Caki2 (cell line): ENCODE measurements around the gene SUN1. TPM values are rescaled to one million over a fixed set of nuclear protein-coding genes. Genes with fewer than 3 reads are reported as not detected.
"Not testable (repeated sequence)": the region's sequence is repeated elsewhere in the genome, so short reads cannot be mapped to it uniquely, and the experiment has no call there.

ENCODE experiments used
- DNase-seq: peaks from one replicate; pipeline ENCODE4 v3.0.0-alpha.2; 2015; ENCODE audit warnings: low read depth
- in situ Hi-C: cut with HindIII; loops from 2 replicates; pipeline ENCODE4 v1.10.0; 2016; ENCODE audit warnings: low sequenced_read_pairs, low pct_unique_long_range_greater_than_20kb, mixed read lengths
- total RNA-seq: library from RNA; depleted of rRNA; stranded (reverse); fragments of >200 nt; shearing (Covaris generic); gene quantifications from 2 replicates; pipeline ENCODE4 v1.2.3, GENCODE V29; 2014; ENCODE audit warnings: low replicate concordance

SUN1 gene
- total RNA-seq, 1 experiment from 2014 or later: 111 TPM

DNA sequence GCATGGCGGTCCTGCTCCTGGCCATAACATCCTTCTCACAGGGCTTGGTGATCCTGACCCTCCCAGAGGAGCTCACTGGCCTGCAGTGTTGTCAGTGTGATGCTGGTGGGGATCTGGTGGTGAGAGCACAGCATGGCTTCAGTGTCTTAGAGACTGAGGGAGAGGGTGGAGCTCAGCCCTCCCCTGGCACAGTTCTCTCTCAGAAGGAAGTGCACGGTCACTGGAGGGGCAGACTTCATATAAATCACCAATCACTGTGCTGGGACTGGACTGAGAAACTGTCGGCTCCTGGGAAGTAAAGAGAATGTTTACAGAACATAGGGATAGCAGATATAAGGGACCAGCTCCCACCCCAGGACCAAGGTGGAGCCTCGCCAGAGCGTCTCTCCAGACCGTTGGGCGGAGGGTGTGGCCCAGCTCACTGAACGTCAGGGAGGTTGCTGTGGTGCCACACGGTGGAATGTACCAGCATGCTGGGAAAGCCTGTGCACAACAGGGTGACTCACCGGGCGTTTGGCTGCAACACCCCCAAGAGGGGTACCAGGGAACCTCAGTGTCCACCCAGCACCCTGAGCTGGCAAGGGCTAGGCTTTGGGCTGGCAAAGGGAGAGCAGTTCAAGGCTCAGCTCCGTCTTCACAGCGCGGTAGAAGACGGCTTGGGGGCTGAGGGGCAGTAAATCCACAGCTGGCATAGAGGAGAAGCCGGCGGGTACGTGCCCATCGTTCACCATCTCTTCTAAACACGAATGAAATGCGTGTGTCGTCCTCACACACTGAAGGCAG is 35.3 kb downstream of the SUN1 start:
- in situ Hi-C loops: no loop called here

DNA sequence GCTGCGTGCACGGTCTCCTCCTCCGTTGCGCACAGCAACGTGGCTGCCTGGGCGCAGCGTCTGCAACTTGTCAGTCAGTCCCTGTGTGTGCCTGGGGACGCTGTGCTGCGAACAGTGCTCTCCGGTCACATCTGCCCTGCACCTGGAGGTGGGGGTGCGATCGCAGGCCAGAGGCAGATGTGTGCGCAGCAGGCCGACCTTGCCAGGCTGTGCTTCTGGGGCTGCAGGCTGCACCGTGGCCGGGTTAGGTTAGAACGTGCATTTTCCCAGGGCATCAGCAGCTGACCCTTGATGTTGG is 35.9 kb downstream of the SUN1 start:
- DNase-seq: no peak
- in situ Hi-C loops: no loop called here

More for the DNA sequence above, 35.3 kb downstream of the SUN1 start:
- peak; percentile 98 for DNase-seq

DNA sequence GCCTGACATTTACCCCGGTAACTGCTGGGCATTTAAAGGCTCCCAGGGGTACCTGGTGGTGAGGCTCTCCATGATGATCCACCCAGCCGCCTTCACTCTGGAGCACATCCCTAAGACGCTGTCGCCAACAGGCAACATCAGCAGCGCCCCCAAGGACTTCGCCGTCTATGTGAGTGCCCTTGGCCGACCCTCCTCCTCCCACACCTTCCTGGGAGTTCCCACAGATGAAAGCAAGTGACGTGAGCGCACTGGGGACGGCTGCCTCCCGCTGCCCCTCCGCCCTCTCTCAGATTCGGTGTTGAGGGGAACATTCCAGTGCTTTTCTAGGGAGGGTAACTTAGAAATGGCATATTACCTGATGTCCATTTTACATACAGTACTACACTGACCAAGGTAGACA is 37.1 kb downstream of the SUN1 start:
- no peak for DNase-seq
- in situ Hi-C loops: no loop called here

DNA sequence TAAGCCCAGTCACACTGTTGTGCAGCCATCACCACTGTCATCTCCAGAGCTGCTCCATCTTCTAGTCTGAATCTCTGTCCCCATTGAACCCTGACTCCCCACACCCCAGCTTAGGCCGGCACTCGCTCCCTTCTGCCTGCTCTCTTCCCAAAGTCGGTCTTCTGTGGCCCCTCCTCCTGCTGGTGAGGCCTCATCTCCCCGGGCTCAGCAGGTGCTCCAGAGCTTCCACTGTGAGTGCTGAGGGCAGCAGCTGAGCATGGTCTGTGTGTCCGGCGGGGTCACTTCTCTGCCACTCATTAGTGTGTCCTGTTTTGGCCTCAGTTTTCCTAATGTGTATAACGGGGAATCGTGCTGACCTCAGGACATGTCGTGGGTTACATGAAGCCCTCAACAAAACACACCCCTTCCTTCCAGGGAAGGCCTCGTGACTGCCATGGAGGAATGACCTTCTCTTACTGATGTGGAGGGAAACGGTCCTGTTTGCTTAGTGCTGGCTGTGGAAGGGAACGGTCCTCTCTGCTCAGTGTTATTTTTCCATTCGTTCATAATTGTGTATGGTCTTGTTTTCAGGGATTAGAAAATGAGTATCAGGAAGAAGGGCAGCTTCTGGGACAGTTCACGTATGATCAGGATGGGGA is 39.7 kb downstream of the SUN1 start:
- DNase-seq: no peak
- in situ Hi-C loops: no loop called here

DNA sequence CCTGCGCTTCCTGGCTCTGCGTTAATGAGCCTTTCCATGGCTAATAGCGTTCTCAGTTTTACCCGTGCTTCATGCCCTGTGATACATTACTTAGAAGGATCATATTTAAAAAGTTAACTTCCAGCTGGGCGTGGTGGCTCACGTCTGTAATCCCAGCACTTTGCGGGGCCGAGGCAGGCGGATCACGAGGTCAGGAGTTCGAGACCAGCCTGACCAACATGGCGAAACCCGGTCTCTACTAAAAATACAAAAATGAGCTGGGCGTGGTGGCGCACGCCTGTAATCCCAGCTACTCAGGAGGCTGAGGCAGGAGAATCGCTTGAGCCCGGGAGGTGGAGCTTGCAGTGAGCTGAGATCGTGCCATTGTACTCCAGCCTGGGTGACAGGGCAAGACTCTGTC is 40.4 kb downstream of the SUN1 start:
- DNase-seq, in situ Hi-C loops: not testable (repeated sequence)

DNA sequence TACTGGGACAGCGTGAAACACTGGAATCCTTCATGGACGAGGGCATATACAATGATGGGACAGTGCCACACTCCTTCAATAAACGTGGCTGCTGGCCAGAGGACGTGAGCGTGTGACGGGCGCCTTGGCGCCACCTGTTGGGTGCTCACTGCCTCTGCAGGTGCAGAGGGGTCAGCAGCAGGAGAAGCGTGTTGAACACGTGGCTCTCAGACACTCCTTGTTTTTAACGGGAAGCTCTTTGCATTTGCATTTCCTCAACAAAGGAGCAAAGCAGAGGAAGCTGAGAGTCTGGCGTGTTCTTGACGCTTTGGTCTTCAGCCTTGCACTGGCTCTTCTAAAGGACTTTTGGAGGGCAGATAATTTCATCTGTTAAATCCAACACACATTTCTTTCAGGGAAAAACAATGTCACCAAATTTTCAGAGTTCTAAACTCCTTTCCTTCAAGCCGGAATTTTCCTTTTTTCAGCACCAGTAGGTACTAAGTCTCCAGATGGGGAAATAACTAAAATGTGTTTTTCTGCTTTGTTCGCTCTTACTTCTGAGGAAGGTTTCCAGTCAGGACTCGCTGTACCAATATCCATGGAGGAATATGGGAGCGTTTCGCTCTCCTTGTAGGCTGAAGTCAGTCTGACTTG is 41.2 kb downstream of the SUN1 start:
- DNase-seq: peak; percentile 86
- in situ Hi-C loops: no loop called here

DNA sequence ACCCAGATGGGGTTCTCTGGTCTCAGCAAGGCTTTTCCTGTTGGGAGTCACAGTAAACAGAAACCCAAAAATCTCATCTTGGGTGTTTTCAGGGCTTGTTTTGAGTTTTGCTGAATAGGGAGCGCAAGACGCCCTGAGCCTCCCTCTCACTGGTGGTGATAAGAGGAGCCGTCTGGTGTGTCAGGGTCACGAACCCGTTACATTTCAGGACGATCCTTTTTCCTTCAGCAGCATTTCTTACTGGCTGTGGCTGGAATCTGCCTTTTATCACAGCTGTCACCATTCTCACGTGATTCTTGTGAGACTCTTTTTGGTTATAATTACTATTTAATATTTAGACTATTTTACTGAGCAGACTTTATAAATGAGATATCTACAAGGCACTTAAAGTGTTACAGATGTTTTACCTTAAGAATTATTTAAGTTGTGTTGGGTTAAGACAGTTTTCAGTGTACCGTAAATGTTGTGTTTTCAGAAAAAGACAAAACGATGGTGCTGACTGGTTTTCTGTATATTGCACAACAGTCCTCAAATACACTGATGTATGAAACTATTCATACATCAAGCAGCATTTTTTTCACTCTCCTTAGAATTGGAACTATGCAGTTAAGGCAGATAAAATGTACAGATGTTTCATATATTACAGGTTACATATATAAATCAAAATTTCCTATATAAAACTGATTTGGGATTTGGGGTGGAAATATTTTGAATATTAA is 41.9 kb downstream of the SUN1 start:
- no peak for DNase-seq
- in situ Hi-C loops: no loop called here

DNA sequence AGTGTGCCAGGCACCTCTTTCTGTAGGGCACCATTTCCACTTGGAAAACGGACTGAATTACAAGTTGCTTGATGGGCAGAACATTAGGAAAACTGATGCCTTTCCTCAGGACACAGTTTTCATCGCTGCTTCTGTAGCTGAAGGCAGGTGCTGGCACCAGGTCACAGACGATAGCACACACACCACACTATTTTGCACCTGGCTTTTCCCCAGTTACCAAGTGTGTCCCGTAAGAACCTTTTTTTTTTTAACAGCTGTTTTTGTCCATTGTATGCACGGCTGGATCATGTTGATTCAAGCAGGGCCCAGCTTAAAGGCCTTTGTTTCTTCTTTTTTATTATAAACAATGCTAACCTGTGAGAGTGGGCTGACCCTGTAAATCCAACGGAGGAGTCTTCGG is 42.8 kb downstream of the SUN1 start:
- DNase-seq: no peak
- in situ Hi-C loops: no loop called here

DNA sequence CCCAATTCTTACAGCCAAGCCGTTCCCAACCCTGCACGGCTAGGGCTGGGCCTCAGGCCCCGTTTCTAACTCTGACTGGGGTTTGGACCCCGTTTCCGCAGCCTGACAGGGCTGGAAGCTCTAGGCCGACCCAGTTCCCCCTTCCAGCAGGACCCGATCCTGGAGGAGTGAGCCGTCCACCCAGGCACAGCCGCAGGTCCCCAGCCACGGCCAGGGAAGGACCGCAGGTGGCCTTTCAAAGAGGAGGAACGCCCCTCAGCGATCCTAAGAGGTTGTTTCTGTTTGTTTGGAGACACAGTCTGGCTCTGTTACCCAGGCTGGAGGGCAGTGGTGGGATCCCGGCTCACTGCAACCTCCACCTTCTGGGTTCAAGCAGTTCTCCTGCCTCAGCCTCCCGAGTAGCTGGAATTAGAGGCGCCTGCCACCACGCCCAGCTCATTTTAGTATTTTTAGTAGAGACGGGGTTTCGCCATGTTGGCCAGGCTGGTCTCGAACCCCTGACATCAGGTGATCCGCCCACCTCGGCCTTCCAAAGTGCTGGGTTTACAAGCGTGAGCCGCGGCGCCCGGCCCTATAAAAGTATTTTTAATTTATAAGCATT is 43.3 kb downstream of the SUN1 start:
- in situ Hi-C loops: no loop called here
- DNase-seq: no peak

DNA sequence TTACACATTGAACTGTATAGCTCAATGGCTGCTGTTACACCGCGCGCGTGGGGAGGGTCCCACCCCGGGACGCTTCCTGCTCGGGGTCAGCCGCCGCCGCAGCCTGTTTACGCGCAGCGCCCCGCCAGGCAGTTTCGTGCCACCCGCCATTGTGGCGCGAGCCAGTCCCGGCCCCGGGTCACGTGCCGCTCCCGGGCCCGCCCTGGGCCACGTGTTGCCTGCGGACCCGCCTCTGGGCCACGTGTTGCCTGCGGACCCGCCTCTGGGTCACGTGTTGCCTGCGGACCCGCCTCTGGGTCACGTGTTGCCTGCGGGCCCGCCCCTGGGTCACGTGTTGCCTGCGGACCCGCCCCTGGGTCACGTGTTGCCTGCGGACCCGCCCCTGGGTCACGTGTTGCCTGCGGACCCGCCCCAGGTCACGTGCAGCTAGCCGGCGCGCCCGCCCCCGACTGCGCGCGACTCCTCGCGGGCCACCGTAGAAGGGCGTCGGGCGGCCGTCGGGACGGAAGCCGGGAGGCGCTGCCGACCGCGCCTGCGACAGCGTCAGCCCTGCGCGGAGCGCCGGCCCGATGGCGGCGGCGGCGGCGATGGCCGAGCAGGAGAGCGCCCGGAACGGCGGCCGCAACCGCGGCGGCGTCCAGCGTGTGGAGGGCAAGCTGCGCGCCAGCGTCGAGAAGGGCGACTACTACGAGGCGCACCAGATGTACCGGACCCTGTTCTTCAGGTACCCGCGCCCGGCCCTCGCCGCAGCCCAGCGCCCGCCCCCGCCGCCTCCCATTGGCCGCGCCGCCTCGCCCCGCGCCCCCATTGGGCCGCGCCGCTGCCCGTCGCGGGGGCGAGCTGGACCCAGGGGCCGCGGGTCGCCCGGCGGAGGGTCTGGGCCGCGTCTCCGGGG is 44.0 kb downstream of the SUN1 start, which contains the start of gene GET4:
Gene GET4, plus strand, starts transcription at position 478 of the 895 bp plus-strand sequence. Its CDS starts 92 bp downstream, at position 570.
- peak; percentile 93 for DNase-seq
- in situ Hi-C loops: no loop called here

DNA sequence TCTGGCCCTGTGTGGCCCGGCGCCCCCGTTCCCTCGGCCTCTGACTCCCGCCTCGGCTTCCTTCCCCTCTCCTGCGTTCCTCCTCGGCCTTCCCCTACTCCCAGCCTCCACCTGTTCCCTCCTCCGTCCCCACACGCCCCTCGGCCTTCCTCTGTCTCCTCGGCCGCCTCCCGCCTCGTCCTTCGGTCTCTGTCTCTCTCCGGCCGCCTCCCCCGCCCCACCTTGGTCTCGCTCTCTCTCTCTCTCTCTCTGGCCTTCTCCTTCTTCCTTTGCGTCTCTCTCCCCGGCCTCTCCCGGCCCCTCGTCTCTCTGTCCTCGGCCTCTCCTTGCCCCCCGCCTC is 44.7 kb downstream of the SUN1 start:
- DNase-seq: no peak
- in situ Hi-C loops: no loop called here

DNA sequence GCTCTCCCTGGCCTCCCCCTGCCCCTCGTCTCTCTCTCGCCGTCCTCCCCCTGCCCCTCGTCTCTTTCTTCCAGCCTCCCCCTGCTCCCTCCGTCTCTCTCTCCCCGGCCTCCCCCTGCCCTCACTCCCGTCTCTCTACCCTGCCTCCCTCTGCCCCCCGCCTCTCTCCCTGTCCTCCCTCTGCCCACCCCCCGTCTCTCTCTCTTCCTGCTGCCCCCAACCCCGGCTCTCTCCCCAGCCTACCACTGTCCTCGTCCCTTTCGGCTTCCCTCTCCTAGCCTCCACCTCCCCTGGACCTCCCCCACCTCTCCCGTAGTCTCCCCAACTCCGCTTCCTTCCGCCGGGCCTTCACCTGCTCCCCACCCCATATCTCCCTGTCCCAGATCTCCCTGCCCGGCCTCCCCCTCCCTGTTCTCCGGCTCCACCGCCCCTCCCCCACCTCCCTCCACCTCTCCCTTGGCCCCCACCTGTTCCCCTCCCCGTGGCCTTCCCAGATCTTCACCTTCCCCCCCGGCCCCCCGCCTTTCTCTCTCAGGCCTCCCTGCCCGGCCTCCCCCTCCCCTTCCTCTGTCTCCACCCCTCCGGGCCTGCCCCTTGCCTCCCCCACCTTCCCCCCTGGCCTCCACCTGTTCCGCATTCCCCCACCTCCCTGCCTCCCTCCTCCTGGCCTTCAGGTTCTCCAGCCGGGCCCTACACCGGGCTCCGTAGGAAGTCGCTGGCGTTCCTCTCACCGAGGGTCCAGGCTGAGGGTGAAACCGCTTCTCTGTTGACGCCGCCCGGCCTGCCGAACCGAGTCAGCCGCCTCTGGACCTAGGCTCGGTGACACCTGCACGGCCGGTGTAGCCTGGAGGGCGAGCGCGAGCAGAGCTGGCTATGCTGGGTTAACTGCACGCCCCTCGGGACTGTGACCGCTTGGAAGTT is 45.3 kb downstream of the SUN1 start:
- in situ Hi-C loops: no loop called here
- DNase-seq: no peak

DNA sequence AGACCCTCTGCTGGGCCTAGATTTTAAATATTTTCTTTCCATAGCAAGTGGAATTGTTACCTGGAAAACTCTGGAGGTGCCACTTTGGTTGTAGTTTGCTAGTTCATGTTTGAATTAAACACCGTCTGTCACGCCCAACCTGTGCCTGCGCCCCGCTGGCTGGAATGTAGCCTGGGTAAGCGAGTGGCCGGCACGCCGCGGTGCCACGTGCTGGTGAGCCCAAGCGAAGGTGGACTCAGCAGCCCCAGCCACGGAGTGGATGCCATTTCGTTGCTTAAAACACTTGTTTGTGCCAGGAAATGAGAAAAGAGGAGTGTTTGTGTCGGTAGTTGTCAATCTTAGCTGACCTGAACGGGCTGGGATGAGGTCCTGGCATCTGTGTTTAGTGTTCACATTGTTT is 46.8 kb downstream of the SUN1 start:
- in situ Hi-C loops: no loop called here
- no peak for DNase-seq

DNA sequence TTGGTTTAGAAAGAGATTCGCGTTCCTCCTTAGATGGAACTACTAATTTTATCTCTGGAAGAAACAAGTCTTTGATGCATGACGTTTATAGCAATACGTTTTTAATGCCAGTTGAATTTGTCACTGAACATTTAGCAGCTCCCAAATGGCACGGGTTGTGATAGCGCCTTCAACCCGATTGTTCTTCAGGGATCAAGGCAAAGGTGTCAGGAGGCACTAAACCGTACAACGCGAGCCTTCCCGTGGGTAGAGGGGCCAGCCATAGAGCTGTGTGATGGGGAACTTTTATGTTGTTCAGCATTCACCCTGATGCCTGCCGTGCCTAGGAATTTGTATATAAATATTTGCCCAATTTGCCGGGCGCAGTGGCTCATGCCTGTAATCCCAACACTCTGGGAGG is 47.4 kb downstream of the SUN1 start:
- in situ Hi-C loops: no loop called here

DNA sequence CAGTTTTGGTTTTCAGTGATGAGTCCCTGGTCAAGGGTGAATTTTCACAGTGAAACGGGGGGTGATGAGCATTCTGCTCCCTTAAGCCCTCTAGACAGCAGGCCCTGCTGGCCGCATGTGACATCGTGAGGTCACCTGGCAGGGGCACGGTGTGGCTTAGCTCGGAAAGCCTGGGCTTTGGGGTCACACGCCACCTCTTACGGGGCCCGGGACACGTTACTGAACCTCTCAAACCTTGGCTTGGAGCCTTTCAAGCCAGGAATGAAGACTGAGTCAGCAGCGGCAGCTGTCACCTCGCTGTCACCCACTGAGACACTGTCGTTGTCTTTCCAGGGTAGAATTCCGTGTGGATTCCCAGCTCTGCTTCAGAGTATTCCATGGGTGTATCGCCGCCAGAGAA is 48.2 kb downstream of the SUN1 start:
- in situ Hi-C loops: no loop called here
- no peak for DNase-seq

More for the DNA sequence above, 47.4 kb downstream of the SUN1 start:
- no peak for DNase-seq

DNA sequence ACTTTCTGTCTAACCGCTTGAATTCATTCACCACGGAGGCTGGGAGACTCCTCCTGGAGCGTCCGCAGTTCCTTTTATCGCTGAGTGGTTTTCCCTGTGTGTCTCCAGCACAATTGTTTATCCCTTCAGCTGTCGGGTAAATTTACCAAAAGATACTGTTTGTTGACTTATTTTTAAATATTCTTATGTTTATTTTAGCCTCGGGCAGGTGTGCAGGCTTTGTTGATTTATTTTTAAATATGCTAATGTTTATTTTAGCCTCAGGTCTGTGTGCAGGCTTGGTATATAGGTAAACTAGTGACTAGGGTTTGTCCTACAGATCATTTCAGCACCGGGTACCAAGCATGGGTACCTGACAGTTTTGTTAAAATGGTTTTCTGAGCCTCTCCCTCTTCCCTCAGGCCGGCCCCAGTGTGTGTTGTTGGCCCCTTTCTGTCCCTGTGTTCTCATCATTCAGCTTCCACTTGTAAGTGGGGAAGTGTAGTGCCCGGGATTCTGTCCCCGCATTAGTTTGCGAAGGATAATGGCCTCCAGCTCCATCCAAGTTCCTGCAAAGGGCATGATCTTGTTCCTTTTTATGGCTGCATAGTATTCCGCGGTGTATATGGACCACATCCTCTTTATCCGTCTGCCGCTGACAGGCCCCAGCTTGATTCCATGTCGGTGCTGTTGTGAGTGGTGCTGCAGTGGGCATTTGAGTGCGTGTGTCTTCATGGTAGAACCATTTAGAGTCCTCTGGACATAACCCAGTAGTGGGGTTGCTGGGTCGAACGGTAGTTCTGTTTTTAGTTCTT is 49.4 kb downstream of the SUN1 start:
- DNase-seq: no peak
- in situ Hi-C loops: no loop called here
